SKM-1 (cell line): Measurements from ENCODE around the gene ARHGAP4.

ENCODE experiments used
- DNase-seq: peaks from one replicate; lab custom pipeline; 2025; ENCODE audit not compliant: unreplicated experiment; lab: John Stamatoyannopoulos, UW

Gene ARHGAP4

DNA sequence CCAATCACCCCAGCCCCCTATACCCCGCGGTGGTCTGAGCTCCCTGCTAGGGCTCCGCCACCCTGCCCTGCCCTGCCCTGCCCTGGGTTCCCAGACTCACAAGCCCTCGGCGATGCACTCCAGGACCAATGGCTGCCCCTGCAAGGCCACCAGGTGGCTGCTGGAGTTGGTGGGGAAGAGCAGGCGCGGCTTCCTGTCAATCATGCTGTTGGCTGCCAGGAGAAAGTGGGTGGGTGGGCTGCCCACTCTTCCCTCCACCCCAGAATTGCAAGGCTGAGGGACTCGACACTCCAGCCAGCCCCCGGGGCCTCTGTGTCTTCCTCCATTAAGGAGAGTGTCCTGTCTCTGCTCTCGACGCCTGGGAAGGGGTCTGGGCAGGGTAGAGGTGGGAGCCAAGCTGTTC lies 55.8 kb downstream of the ARHGAP4 start:
- no peak for DNase-seq

DNA sequence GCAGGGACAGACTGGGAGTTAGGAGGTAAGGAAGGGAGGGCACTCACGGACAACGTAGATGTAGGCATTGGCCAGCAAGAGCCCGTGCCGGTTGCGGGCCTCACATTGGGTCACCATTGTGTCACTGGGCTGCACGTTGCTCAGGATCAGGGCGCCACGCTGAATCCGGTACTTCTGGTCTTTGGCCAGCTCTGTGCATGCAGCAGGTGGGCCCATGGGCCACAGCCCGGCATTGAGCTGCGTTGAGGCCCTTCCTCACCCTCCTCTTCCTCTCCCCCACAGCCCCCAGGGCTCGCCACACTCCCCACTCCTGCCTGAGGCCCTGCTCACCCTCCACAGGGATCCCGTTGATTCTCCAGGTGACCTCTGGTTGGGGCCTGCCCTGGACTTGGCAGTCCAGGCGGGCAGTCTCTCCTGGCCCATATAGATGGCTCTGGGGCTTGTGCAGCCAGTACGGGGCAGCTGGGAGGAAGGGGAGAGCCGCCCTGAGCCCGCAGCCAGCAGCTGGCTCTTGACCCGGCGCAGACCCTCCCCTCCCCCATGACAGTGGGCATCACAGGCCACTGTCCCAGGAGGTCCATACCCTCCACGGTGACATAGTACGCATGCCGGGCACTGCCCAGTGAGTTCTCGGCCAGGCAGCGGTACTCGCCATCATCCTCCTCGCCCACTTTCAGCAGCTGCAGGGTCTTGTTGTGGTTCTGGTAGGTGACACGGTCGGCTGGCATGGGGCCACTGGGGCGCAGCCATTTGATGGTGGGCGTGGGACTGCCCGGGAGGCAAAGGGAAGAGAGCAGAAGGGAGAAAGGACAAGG lies 56.4 kb downstream of the ARHGAP4 start:
- no peak for DNase-seq

DNA sequence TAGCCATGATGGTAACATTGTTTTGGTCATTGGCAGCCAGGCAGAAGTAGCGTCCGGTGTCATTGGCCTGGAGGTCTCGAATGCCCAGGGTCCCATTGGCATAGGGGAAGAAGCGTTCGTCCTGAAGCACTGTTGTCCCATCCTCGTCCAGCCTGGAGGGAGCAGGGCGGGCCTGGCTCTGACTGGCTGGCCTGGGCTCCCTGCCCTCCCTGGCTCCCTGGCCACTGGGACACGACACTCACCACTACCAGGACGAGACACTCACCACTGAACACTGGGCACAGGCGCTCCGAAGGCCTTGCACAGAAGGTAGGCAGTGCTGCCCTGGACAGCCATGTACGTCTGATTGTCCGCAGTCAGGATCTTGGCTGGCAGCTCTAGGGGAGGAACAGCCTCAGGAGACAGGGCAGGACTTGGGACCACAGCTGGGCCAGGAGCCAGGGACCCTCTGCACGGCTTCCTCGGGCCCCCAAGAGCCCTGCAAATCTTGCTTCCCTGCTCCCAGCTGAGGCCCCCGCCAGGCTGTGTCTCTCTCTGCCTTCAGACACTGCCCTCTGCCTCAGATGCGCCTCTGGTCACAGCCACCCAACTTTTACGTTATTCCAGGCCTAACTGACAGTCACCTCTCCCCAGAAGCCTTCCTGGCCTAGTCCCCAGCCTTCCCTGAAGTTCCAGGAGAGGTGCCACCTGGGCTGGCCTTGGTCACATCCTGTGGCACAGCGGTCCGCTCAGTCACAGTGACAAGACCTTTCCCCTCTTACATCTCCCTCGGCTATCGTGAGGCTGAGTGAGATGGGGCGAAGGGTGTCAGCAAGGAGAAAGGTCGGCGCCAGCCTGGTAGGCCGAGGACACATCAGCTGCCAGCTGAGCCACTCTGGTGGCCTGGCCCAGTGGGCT lies 57.2 kb downstream of the ARHGAP4 start:
- no peak for DNase-seq

DNA sequence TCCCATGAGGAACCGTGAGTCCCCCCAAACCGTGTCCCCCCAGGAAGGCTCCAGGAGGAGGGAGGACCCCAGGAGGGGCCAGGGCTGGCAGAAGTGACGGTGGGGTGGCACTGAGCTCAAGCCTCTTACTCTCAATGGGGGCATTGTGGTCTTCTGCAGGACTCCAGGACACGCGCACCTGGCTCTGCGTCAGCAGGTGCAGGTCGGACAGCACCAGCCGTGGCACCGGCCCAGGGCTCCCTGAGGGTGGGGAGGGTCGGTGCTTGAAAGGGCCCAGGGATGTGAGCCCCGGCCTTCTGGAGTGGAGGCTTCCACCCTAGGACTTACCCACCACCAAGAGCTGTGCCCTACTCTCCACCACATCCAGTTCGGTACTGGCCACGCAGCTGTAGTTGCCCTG lies 58.4 kb downstream of the ARHGAP4 start:
- DNase-seq, result no peak

DNA sequence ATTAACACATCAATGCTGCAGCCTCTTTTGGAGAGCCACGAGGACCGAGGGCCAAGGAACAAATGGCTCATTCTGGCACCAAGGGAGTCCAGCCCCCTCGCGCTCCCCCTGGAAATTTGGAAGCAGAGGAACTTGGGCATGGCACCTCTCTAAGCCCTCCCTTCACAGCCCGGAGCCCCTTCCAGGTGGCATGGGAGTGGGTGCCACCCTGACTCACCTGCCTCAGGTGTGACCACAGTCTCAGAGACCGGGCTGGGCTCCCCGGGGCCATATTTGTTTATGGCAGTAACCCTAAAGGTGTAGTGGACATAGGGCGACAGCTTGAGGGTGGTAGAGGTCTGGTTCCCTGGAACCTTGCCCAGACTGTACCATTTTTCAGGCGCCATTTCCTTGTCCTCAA lies 58.9 kb downstream of the ARHGAP4 start:
- no peak for DNase-seq

DNA sequence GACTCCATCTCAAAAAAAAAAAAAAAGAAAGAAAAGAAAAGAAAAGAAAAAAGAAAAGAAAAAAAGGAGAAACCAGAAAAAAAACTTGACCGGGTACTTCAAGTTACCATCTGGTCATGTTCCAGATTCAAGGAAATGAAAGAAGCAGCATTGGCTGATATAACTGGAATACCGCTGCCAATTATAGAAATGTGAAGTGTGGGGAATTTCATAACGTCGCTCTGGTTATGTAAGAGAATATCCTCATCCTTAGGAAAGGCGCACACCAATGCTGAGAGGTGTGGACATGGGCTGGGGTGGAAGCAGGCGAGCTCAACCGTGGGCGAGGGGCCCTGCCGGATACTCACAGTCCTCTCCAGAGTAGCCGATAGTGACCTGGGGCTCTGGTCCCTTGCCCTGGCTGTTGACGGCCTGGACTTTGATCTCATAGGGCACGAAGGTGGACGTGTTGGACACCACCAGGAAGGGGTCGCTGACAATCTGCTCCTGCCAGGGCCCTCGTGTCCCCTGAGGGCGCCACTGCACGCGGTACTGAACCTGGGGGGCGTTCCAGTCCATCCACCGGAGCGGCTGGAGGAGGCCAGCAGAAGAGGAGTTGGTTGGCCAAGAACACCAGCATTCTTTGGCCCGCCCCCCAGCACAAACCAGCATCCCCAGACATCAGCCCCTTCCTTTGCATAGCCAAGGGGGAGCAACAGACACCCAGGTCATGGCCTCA lies 59.6 kb downstream of the ARHGAP4 start:
- no peak for DNase-seq

DNA sequence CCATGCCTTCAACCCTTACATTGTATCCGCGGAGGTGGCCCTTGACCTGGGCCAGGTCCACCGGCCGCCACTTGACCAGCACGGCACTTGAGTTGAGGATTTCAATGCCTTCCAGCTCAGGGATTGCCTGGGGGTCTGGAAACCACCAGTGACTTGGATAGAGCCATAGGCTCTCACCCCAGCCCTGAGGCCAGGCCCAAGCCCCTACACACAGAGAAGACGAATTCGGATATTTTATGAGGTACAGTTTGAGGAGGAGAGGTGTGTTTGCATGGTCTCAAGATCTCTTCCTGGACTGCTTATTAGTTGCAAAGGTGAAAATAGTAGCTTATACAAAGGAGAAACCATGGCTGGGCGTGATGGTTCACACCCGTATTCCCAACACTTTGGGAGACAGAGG lies 60.4 kb downstream of the ARHGAP4 start:
- no peak for DNase-seq

DNA sequence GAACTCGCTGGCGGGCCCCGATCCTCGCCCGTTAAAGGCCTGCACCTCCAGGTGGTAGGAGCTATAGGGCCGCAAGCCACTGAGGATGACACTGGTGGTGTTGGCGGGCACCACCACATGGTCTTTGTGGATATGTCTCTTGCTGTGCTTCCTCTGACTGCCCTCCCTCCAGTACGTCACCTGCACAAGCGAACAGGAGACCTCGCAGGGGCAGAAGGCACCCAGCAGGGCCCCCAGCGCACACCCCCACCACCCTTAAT lies 60.8 kb downstream of the ARHGAP4 start:
- no peak for DNase-seq

DNA sequence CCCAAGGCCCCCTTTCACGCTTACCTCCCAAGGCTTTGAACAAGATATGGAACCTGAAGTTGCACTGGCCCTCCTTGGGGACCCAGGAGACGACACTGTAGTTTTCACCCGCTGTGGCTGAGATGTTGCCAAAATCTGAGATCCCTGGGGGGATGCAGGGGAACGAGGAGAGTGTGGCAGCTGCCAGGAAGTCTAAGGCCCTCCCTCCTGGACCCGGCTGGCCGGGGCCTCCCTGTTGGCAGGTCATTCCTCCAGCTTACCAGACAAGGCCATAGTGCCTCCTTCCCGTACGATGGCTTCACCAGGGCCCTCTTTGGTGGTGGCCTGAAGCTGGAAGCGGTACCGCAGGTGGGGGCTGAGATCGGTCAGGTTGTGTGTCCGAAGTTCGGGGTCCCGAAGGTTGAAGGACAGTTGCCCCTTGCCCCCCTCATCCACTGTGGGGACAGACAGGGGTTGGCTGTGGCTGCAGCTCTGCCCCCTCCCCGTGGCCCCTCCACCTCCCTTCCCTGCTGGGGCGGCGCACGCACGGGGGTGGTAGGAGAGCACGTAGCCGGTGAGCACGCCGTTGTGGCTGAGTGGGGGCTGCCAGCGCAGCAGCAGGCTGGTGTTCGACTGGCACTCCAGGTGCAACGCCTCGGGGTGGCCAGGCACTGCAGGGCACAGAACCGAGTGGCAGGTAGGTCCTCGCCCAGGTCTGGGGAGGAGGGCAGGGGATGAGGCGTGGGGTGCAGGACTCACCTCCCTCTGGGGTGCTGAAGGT lies 61.3 kb downstream of the ARHGAP4 start:
- no peak for DNase-seq

DNA sequence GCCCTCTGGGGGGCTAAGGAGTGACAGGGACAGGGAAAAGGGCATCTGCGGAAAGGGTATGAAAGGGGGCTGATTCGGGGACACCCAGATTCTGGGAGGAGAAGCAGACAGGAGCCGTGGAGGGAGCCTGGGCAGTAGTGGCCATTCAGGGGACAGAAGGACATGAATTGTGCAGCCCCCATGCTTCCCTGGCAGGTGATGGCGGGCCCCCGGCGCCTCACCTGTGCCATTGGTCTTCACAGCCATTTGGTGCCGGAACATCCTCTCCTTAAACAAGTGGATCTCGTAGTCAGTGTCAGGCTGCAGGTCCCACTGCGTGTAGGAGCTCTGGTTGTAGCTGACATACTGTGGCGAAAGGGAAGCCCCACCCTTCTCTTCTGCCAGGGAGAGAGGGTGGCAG lies 62.0 kb downstream of the ARHGAP4 start:
- no peak for DNase-seq

DNA sequence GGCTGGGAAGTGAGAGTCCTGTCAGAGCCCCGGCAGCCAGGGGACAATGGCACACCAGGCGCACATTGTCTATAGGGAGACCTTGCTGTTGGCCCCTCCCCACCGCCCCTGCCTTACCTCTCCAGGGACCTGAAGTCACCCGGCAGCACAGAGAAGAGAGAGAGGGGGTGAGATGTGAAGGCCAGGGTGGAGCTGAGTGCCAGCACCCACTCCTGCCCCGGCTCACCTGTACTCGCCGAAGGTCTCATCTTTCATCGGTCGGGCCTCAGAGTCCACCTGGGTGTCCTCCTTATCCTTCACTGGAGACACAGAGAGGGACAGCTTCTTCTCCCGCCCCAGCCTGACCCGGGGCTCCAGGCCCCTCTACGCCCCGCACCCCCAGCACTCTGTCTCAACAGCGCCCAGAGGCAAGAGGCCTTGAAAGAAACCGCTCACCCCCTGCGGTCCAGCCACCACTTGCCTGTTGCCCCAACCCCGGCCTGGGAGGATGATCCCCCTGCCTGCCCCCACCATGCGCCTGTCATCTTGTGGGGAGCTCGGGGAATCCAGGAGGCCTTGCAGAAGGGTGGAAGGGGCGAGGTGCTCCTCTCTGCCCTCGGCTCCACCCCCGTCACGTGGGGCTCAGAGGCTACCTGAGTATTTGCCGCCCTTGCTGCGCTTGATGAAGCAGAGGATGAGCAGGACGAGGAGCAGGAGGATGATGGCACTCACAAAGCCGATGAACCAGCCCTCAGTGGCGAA lies 62.6 kb downstream of the ARHGAP4 start:
- DNase-seq, result no peak

DNA sequence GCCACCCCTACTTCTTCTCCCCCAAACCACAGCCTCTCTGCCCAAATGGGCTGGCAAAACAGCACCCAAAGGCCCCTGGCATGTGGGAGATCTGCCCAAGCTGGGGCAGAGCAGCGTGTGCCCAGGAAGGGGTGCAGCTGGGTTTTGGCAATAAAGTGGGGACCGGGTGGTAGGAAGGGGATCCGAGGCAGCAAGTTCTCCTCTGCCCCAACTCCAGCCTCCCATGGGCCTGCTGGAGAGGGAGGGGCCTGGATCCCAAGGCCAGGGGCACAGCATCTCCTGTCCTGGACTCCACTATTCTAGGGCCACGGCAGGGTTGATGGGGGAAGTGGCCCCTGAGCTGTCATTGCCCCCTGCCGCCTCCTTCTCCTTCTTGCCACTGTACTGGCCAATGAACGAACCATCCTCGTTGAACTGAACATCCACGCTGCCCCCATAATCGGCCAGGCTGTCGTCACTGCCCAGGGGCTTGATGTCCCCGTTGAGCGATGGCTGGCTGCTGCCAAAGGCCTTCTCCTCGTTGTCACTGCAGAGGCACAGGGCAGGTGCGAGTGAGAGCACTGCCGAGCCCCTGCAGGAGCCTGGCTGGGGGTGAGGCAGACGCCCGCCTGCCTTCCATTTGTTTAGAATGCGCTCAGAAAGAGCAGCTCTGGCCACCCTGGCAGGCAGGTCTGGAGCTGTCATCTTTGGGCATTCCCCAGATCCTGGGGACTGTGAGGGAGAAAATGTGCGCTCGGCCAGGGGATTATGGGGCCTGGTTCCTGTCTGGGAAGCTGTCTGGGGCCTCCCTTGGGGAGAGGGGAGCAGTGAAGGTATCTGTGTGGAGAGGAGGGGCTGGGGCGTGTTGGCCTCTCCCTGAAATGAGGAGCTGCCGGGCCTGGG lies 63.5 kb downstream of the ARHGAP4 start:
- no peak for DNase-seq

DNA sequence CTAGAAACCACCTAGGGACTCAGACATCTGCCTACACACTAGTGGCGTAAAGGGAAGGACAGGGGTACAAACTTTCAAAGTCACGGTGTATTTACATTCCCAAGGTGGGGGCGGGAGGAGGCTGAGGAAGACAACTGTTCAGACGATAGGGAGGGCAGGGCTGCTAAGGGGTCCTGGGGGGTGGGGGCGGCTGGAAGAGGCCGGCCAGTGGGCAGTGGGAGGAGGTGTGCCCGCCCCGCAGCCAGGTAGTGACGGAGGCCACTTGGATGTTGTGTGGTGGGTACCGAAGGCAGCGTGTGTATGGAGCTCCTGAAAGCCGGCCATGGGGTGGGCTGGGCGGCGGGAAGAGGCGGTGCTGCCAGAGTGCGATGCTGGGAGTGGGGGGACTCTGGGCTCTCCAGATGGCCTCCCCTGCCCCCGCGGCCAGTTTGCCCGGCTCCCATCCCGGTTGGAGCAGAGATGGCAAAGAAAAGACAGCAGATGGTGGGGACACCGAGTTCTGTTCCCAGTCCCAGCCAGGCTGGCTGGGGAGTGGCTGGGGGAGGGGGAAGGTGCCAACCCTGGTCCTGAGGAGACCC lies 64.2 kb downstream of the ARHGAP4 start:
- no peak for DNase-seq

DNA sequence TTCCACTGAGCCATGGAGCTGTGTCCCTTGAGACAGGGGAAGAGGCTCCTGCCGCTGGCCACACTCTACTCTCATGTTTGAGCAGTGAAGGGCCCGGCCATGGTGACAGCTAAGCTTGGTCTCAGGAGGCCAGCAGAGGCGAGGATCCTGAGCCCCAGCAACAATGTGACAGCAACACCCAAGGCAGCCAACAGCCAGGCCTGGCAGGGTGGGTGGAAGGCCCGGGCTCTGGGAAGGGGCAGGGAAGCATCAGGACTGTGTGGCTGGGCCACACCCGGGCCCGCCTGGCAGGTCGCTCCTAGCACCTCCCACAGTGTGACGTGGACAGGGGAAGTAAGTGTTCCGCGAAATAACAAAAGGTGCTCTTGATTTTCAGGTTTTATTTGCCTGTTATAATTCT lies 64.9 kb downstream of the ARHGAP4 start:
- no peak for DNase-seq
